Stimulated activated CD8-positive, alpha-beta memory T cell treated with anti-CD3 and anti-CD28 coated beads, Interleukin-4, amount 100 ng/mL, for 1 hour (primary cell): ENCODE measurements around the gene HK3.

Experiments
- DNase-seq, 2 donors: peaks; one replicate each; pipeline ENCODE4 v3.0.0-alpha.2; 2020; ENCODE audit warnings: low read depth in 2 of 2, low spot score in 1 of 2

Gene HK3

GRCh38 chr5:176902102-176902814 lies 3.1 kb upstream of the HK3 start:
- no peak for DNase-seq

DNA sequence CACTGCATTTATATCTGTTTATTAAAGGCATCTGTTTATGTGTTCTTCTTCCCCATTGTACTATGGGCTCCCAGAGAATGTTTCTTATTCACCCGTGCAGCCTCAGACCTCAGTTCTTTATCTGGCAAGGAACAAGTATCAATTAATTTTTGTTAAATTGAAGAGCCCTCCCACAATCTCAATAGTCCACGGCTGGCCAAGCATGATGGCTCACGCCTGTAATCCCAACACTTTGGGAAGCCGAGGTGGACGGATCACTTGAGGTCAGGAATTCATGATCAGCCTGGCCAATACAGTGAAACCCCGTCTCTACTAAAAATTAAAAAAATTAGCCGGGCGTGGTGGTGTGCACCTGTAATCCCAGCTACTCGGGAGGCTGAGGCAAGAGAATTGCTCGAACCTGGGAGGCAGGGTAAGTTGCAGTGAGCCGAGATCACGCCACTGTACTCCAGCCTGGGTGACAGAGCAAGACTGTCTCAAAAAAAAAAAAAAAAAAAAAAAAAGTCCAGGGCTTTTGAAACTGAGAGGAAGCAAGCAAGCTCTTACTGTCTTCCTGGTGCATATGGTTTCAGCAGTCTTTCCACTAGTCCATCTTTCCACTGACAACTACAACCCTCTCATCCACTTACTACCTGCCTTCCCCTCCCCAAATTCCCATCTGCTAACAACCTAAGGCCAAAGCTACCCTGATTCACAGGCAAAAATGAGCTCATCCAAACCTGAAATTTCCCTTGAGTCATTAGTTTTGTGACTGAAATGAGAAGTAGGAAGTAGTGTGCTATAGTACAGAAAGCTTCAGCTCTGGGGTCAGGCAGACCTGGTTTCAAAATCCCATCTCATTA lies 2.3 kb upstream of the HK3 start:
- no peak for DNase-seq

DNA sequence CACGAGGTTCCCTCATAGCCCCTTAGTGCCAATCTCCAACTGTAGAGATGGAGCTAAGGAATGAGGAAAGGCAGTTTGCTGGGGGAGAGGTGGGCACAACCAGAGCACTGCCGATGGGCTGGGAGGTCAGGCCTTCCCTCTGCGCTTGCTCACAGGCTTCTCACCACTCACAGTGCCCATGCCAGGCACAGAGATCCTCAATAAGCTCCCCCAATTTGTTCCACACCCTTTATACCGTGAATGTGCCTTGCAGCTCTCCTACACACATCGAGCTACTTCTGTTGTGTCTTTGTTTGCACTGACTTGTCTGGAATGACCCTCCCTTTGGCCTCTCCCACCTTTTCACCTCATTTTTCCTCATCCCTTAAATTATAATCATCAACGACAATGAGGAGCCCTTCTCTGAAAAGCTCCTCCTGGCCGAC lies 1.6 kb upstream of the HK3 start:
- DNase-seq = no peak

DNA sequence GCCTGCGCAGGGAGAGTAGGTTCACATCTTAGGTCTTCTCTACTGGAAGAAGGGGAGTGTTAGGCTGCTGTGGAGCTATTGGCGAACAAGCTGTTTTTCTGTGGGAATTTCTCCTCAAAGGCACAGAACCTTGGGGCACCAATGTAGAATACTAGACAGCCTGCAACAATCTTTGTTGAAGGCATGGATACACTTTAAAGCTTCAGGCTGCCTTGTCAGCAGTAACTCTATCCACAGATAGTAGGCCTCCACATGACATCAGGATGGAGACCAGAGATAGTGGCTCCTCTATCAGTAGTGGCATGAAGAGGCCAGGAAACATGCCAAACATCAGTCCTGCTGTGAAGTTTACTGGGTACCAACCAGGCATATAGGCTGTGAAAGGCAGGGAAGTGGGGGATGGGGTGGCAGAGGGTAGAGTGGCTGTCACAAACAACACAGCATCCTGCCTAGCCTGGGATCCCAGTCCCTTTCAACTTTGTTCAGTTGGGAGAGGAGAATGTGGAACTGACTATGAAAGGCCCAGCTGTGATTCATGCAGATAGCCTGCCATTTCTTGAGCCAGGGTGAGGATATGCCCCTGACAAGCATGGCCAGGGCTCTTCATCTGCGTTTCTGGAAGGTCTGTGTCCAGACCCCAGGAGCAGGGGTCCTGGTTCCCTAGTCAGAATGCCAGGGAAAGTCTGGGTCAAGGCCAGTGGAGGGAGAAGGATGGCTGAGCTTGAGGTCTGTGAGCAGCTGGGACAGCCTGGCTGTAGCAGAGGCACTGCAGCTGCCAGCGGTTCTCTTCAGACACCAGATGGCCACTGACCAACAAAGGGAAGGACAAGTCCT lies 1.0 kb upstream of the HK3 start:
- no peak for DNase-seq

- DNase-seq = no peak
These were observed 1.9 kb downstream of the HK3 start for GRCh38 chr5:176897263-176897662.

- no peak for DNase-seq
These were observed 3.3 kb downstream of the HK3 start for GRCh38 chr5:176895831-176896230.

- no peak for DNase-seq
These were observed 4.8 kb downstream of the HK3 start for GRCh38 chr5:176894298-176894697.

GRCh38 chr5:176892663-176893062 lies 6.5 kb downstream of the HK3 start:
- no peak for DNase-seq

- no peak for DNase-seq
These were observed 7.7 kb downstream of the HK3 start for GRCh38 chr5:176891331-176891958.

DNA sequence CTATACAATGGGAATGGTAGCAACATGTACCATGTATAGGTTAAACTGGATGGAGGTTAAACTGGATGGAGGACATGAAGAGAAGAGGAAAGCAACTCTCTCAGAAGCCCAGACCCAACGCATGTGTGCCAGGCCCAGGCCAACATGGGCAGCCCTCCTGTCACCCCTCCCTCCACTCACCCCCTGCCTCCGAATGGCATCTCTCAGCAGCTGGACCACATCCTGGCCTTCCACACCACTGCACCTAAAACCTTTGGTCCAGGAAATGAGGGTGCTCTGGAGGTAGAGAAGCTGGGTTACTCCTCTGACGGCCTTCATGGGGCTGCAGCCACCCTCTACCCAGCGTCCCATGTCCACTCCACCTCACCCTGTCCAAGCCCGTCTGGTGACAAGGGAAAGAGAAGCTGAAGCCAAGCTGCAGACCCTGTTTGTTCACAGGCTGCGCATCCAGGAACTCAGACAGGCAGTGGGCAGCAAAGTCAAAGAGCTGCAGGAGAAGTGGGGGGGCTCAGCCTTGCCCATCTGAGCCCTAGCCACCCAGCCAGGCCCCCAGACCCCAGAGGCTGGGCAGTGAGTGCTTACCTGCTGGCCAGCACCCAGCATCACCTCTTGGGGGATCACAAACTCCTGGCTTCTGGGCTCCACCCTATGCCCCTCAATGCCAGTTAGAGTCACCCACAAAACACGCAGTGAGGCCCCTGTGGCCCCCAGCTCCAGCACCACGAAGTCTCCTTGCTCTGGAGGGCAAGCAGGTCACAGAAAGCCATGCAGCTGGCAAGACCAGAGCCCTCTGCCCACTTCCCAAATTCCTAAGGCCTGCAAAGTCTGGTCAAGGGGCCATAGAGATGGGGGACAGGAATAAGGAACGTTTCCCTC lies 8.5 kb downstream of the HK3 start:
- DNase-seq = no peak

DNA sequence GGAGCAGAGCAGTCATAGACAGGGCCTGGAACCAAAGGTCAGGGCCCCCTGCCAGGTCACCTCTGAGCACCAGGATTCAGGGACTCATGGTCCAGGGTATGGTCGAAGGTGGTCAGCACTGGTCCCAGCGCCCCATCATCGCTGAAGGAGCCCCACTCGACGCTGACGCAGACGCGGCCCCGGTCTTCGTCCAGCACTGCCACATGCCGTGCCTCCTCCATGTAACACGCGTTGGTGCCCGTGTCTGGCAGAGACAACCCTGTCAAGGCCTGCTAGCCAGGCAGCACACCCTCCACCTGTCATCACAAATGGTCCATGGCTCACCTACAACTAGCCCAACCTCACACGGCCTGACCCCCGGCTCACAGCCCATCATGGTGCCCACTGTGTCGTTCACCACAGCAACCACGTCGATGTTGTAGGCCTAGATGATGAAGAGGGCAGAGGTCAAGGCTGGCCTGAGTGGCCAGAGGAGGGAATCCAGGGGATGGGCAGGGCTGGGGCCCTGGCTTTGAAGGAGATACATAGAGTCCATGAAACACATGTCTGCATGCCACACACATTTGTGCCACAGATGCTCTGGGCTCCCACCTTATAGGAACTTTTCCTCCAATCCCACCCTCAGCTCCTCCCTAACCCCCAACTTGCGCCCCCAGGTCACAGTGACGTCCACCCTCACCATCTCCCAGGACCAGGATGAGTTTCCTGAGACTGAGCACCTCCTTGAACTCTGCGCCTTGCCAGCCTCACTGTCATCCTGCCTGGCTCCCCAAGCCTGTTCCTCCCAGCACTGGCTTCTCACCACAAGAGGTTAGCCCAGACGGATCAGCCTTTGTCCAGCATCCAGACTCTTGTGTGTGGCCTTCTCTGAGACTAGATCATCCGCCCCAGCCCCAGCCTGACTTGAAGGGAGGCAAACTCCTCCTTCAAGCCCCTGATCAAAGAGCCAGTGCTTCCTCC lies 9.5 kb downstream of the HK3 start:
- DNase-seq = no peak

GRCh38 chr5:176888865-176889165 lies 10.3 kb downstream of the HK3 start:
- no peak for DNase-seq

GRCh38 chr5:176888016-176888864 lies 10.9 kb downstream of the HK3 start:
- no peak for DNase-seq

GRCh38 chr5:176887252-176887849 lies 11.8 kb downstream of the HK3 start:
- no peak for DNase-seq

DNA sequence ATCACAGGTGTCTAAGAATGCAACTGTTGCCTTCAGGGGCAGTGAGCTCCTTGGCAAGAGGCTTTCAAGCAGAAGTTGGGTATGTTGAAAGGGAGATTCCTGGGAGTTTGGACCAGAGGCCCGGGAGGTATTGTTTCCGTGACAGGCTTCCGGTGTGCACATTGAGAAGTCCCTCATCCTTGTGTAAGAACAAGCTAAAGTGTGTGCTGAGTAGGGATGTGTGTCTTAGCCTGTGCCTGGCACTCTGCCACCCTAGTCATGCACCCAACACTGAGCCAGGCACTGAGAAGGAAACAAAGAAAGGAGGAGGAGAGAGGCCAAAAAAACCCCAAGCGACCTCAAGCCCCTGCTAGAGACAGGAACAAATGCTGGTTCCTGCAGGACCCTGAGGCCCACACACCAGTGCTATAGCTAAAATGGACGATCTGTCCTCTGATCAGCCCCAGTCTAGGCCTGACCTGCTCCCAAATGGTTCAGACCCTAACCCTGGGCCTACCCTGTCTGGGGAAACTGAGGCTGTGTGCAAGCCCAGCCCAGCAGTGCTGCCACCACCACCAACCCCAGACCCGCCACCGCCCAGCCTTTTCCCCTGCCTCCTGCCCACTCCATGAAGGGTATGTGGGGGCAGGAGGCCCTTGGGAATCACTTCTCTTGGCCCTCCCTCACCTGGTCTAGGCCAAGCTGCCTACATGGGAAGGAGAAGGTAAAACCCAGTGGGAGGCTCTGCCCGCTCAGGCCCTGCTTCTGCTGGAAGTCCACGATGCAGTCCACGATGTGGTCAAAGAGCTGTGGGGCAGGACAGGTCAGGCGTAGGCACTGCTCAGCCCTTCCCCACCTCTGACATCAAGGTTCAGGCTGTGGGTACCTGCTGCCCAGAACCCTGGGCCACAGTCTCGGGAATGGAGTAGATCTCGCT lies 12.6 kb downstream of the HK3 start:
- DNase-seq = no peak

GRCh38 chr5:176884571-176884890 lies 14.6 kb downstream of the HK3 start:
- DNase-seq = no peak
